Measurements from ENCODE around the gene SLC6A11. TPM values are rescaled to one million over a fixed set of nuclear protein-coding genes. Genes with fewer than 3 reads are reported as not detected.

Gene SLC6A11
- total RNA-seq, 1 experiment from 2014 or later, result not detected

GRCh38 chr3:10873415-10873814 is 57.4 kb downstream of the SLC6A11 start:
- no peaks in the 10 kb centered on the region for H3K4me1 ChIP-seq
- POLR2A ChIA-PET, result no interaction called here
- Mint-ChIP-seq H3K4me3 (ENCODE audit: unreplicated experiment) (no peak overlapping the region), H3K4me1 (ENCODE audit: low read depth, unreplicated experiment) (no peaks in the 10 kb centered on the region), H3K9me3 (ENCODE audit: unreplicated experiment) (no peaks in the 10 kb centered on the region), H3K27me3 (ENCODE audit: insufficient read depth, unreplicated experiment) (peaks cover 22% of the 10 kb centered on the region), H3K36me3 (ENCODE audit: insufficient read depth, unreplicated experiment) (no peaks in the 10 kb centered on the region), H3K27ac (ENCODE audit: unreplicated experiment) (no peak overlapping the region)
- intact Hi-C loops (cut with micrococcal nuclease; ENCODE audit: unreplicated experiment), result no loop called here
- no peak overlapping the region for H3K4me3 ChIP-seq (ENCODE audit: low read depth, low read length)
- no peaks in the 10 kb centered on the region for H3K36me3 ChIP-seq (ENCODE audit: control insufficient read depth, insufficient read depth, low read length)
- TF ChIP-seq CTCF (IDR thresholded peaks at IDR 0.05; ENCODE audit: insufficient read depth in 1 of 2, low read depth in 1 of 2, low read length in 1 of 2, severe bottlenecking in 1 of 2, unreplicated experiment in 1 of 2), result no peak
- DNase-seq, result no peak
- H3K9me3 ChIP-seq, result no peaks in the 10 kb centered on the region
- CTCF ChIA-PET, result no interaction called here
- BruUV-seq (replicated peaks), result no TSS peak
- H3K27me3 ChIP-seq (replicated peaks; ENCODE audit: control insufficient read depth, insufficient read depth, low read length), result no peaks in the 10 kb centered on the region

- peaks cover 20% of the 10 kb centered on the region for H3K27me3 Mint-ChIP-seq (ENCODE audit: insufficient read depth, unreplicated experiment)
- no peaks in the 10 kb centered on the region for H3K9me3 Mint-ChIP-seq (ENCODE audit: unreplicated experiment)
- Histone ChIP-seq H3K27me3 (replicated peaks; ENCODE audit: control insufficient read depth, insufficient read depth, low read length) (no peaks in the 10 kb centered on the region), H3K4me3 (ENCODE audit: low read depth, low read length) (no peak overlapping the region), H3K9me3 (no peaks in the 10 kb centered on the region), H3K36me3 (ENCODE audit: control insufficient read depth, insufficient read depth, low read length) (no peaks in the 10 kb centered on the region), H3K4me1 (no peaks in the 10 kb centered on the region)
- no peak overlapping the region for H3K27ac Mint-ChIP-seq (ENCODE audit: unreplicated experiment)
- no peaks in the 10 kb centered on the region for H3K4me1 Mint-ChIP-seq (ENCODE audit: low read depth, unreplicated experiment)
- POLR2A ChIA-PET, result no interaction called here
- H3K36me3 Mint-ChIP-seq (ENCODE audit: insufficient read depth, unreplicated experiment), result no peaks in the 10 kb centered on the region
- CTCF ChIA-PET, result no interaction called here
- TF ChIP-seq CTCF (IDR thresholded peaks at IDR 0.05; ENCODE audit: insufficient read depth in 1 of 2, low read depth in 1 of 2, low read length in 1 of 2, severe bottlenecking in 1 of 2, unreplicated experiment in 1 of 2), result no peak
- DNase-seq, result no peak
- no TSS peak for BruUV-seq (replicated peaks)
- intact Hi-C loops (cut with micrococcal nuclease; ENCODE audit: unreplicated experiment), result no loop called here
- no peak overlapping the region for H3K4me3 Mint-ChIP-seq (ENCODE audit: unreplicated experiment)
Observed at GRCh38 chr3:10875914-10876313, 59.9 kb downstream of the SLC6A11 start.

- H3K4me1 ChIP-seq, result no peaks in the 10 kb centered on the region
- BruUV-seq (replicated peaks), result no TSS peak
- no peak for TF ChIP-seq CTCF (IDR thresholded peaks at IDR 0.05; ENCODE audit: insufficient read depth in 1 of 2, low read depth in 1 of 2, low read length in 1 of 2, severe bottlenecking in 1 of 2, unreplicated experiment in 1 of 2)
- no peaks in the 10 kb centered on the region for H3K36me3 ChIP-seq (ENCODE audit: control insufficient read depth, insufficient read depth, low read length)
- H3K9me3 Mint-ChIP-seq (ENCODE audit: unreplicated experiment), result no peaks in the 10 kb centered on the region
- POLR2A ChIA-PET, result no interaction called here
- H3K36me3 Mint-ChIP-seq (ENCODE audit: insufficient read depth, unreplicated experiment), result no peaks in the 10 kb centered on the region
- H3K27ac Mint-ChIP-seq (ENCODE audit: unreplicated experiment), result no peak overlapping the region
- no peak overlapping the region for H3K4me3 ChIP-seq (ENCODE audit: low read depth, low read length)
- no peaks in the 10 kb centered on the region for H3K4me1 Mint-ChIP-seq (ENCODE audit: low read depth, unreplicated experiment)
- no peak for DNase-seq
- peaks cover 20% of the 10 kb centered on the region for H3K27me3 Mint-ChIP-seq (ENCODE audit: insufficient read depth, unreplicated experiment)
- no peak overlapping the region for H3K4me3 Mint-ChIP-seq (ENCODE audit: unreplicated experiment)
- no peaks in the 10 kb centered on the region for H3K9me3 ChIP-seq
- CTCF ChIA-PET, result no interaction called here
- H3K27me3 ChIP-seq (replicated peaks; ENCODE audit: control insufficient read depth, insufficient read depth, low read length), result no peaks in the 10 kb centered on the region
- intact Hi-C loops (cut with micrococcal nuclease; ENCODE audit: unreplicated experiment), result no loop called here
Observed at GRCh38 chr3:10876661-10877060, 60.6 kb downstream of the SLC6A11 start.
